HG02870 (cell line): Measurements from ENCODE around the gene MRM2.
"Not testable (repeated sequence)": the region's sequence is repeated elsewhere in the genome, so short reads cannot be mapped to it uniquely, and the experiment has no call there.

Experiments
- ATAC-seq: cut with Tn5 transposase; IDR thresholded peaks from one replicate; pipeline ENCODE4 v1.9.1; 2021; ENCODE audit warnings: mild to moderate bottlenecking, moderate library complexity; ENCODE audit not compliant: unreplicated experiment

Gene MRM2

GRCh38 chr7:2269089-2269990, 27.3 kb upstream of the MRM2 start:
- ATAC-seq, result not testable (repeated sequence)

GRCh38 chr7:2266911-2267310, 24.9 kb upstream of the MRM2 start:
- ATAC-seq, result no peak

GRCh38 chr7:2264158-2264557, 22.2 kb upstream of the MRM2 start:
- ATAC-seq, result no peak

- no peak for ATAC-seq
These were observed 21.2 kb upstream of the MRM2 start for GRCh38 chr7:2263176-2263575.

- no peak for ATAC-seq
These were observed 19.6 kb upstream of the MRM2 start for GRCh38 chr7:2261611-2262010.

- no peak for ATAC-seq
These were observed 18.8 kb upstream of the MRM2 start for GRCh38 chr7:2260820-2261219.

GRCh38 chr7:2259480-2259879, 17.5 kb upstream of the MRM2 start:
- no peak for ATAC-seq

- ATAC-seq, result peak; percentile 76
These were observed 16.8 kb upstream of the MRM2 start for GRCh38 chr7:2258661-2259365.

- no peak for ATAC-seq
These were observed 15.6 kb upstream of the MRM2 start for GRCh38 chr7:2257651-2258050.

GRCh38 chr7:2257046-2257551, 15.1 kb upstream of the MRM2 start:
- no peak for ATAC-seq

GRCh38 chr7:2256306-2257045, 14.5 kb upstream of the MRM2 start:
- ATAC-seq, result no peak

- no peak for ATAC-seq
These were observed 13.4 kb upstream of the MRM2 start for GRCh38 chr7:2255145-2256139.

GRCh38 chr7:2254429-2255144, 12.6 kb upstream of the MRM2 start:
- no peak for ATAC-seq

- ATAC-seq, result no peak
These were observed 11.7 kb upstream of the MRM2 start for GRCh38 chr7:2253525-2254244.

- no peak for ATAC-seq
These were observed 11.0 kb upstream of the MRM2 start for GRCh38 chr7:2253021-2253420.

GRCh38 chr7:2251841-2252771, 10.1 kb upstream of the MRM2 start:
- ATAC-seq, result no peak

- no peak for ATAC-seq
These were observed 9.4 kb upstream of the MRM2 start for GRCh38 chr7:2251381-2251780.
